HepG2 (cell line): ENCODE results near the gene LYST. TPM values are rescaled to one million over a fixed set of nuclear protein-coding genes. Genes with fewer than 3 reads are reported as not detected.

Experiments
- ATAC-seq: fragments of 200-7000 bp; cut with Tn5 transposase; 3 replicates; pipeline ENCODE4 v1.9.1; 2020; ENCODE audit warnings: mild to moderate bottlenecking, moderate library complexity
- BruUV-seq: library from RNA; stranded (reverse); fragments of 400-500 nt; replicated peaks from 2 replicates; lab custom pipeline; 2021; lab: Mats Ljungman, UMichigan
- CTCF ChIA-PET: fragments of 300-600 bp; formaldehyde crosslinking; extraction: SDS; loops from one replicate; lab custom pipeline; 2021; ENCODE audit warnings: low total read pairs, inconsistent platforms, low intra/inter-chr PET ratio; lab: Yijun Ruan, JAX
- POLR2A ChIA-PET: fragments of 350-600 bp; sonication (Branson Sonifier 250); formaldehyde crosslinking; loops from one replicate; lab custom pipeline; 2020; ENCODE audit warnings: antibody characterized with exemption, inconsistent platforms; lab: Yijun Ruan, JAX
- DNase-seq: peaks from one replicate; pipeline ENCODE4 v3.0.0-alpha.2; 2015; ENCODE audit warnings: low spot score
- FAIRE-seq: peaks from 3 replicates; lab custom pipeline; 2011; peaks lifted over from hg19 to GRCh38; lab: Jason Lieb, UNC
- H2AFZ ChIP-seq: one replicate; pipeline ENCODE4 v1.6.1; 2011; ENCODE audit warnings: low read length, inconsistent platforms
- H3K27ac ChIP-seq: fragments of 300-600 bp; 3 replicates; pipeline ENCODE4 v1.8.0; 2011; ENCODE audit warnings: mixed run types, mild to moderate bottlenecking, mixed read lengths, low read length, inconsistent platforms; ENCODE audit not compliant: insufficient read depth; ENCODE audit errors: extremely low read length
- H3K27me3 ChIP-seq, 2 experiments: fragments of 200-600 bp in 1 of 2; 2 replicates in 1 of 2; 3 replicates in 1 of 2; pipeline versions ENCODE4 v1.6.0 to v1.8.0; 2011; ENCODE audit warnings: low read length in 2 of 2, mild to moderate bottlenecking in 2 of 2, moderate library complexity in 2 of 2, inconsistent platforms in 1 of 2; ENCODE audit not compliant: insufficient read depth in 2 of 2, control insufficient read depth in 1 of 2
- H3K36me3 ChIP-seq, 2 experiments: fragments of 200-600 bp in 1 of 2; replicated peaks in 1 of 2; 2 replicates in 1 of 2; 3 replicates in 1 of 2; pipeline versions ENCODE4 v1.5.1 to v1.8.0; 2011; ENCODE audit warnings: low read length in 2 of 2, inconsistent platforms in 1 of 2; ENCODE audit not compliant: insufficient read depth in 2 of 2, control insufficient read depth in 1 of 2
- H3K4me1 ChIP-seq: 2 replicates; pipeline ENCODE4 v1.5.1; 2012; ENCODE audit warnings: low read length, inconsistent platforms; ENCODE audit not compliant: insufficient read depth
- H3K4me2 ChIP-seq: 2 replicates; pipeline ENCODE4 v1.6.0; 2011; ENCODE audit warnings: low read depth, low read length, inconsistent platforms
- H3K4me3 ChIP-seq, 3 experiments: fragments of 200-600 bp in 1 of 3; sonication (generic), shearing (Covaris generic) in 1 of 3; replicated peaks in 1 of 3; 2 replicates each; pipeline ENCODE4 v1.5.1; 2011 to 2016; ENCODE audit warnings: low read length in 3 of 3, inconsistent platforms in 2 of 3, low read depth in 2 of 3, mild to moderate bottlenecking in 2 of 3, control low read depth in 1 of 3, mixed read lengths in 1 of 3; ENCODE audit not compliant: insufficient read depth in 1 of 3
- H3K79me2 ChIP-seq: one replicate; pipeline ENCODE4 v1.6.1; 2011; ENCODE audit warnings: low read length, inconsistent platforms; ENCODE audit not compliant: insufficient read depth
- H3K9ac ChIP-seq: 2 replicates; pipeline ENCODE4 v1.6.0; 2011; ENCODE audit warnings: mild to moderate bottlenecking, low read depth, low read length, inconsistent platforms; ENCODE audit not compliant: insufficient read depth
- H3K9me3 ChIP-seq: 2 replicates; pipeline ENCODE4 v1.5.1; 2012; ENCODE audit warnings: mild to moderate bottlenecking, low read length
- H4K20me1 ChIP-seq: 2 replicates; pipeline ENCODE4 v1.6.0; 2011; ENCODE audit warnings: inconsistent platforms, mild to moderate bottlenecking, low read length, moderate library complexity; ENCODE audit not compliant: insufficient read depth
- DMTF1 ChIP-seq: sonication (generic); formaldehyde crosslinking; IDR thresholded peaks from 2 replicates; pipeline ENCODE4 v1.4.0; 2020; ENCODE audit warnings: mild to moderate bottlenecking, missing genetic modification reagents
- MAFK ChIP-seq, 2 experiments: IDR thresholded peaks in 1 of 2; conservative IDR thresholded peaks in 1 of 2; 2 replicates each; pipeline ENCODE4 v1.6.1; 2011; ENCODE audit warnings: improper control_type of control experiment in 2 of 2, low read length in 2 of 2
- RBM22 ChIP-seq: fragments of 200-400 bp; formaldehyde crosslinking; optimal IDR thresholded peaks from 2 replicates; pipeline ENCODE3; 2017; ENCODE audit warnings: mild to moderate bottlenecking, low read length, moderate library complexity
- ZNF615 ChIP-seq: sonication (generic); formaldehyde crosslinking; IDR thresholded peaks from 2 replicates; pipeline ENCODE4 v1.5.0; 2020; ENCODE audit warnings: mild to moderate bottlenecking, missing genetic modification reagents, borderline replicate concordance
- WGBS: methylation state at CpG from one replicate; pipeline ENCODE4 v1.1.6; 2017; ENCODE audit warnings: low lambda C conversion rate; 5-methylcytosine and 5-hydroxymethylcytosine counted together
- in situ Hi-C: cut with HindIII; loops from 2 replicates; pipeline ENCODE4 v1.10.0; 2017; ENCODE audit warnings: low pct_unique_long_range_greater_than_20kb; ENCODE audit not compliant: extremely low pct_ligation_motif_present
- intact Hi-C: fragments of 100-400 bp; cut with micrococcal nuclease; formaldehyde crosslinking; loops from one replicate; pipeline ENCODE4 v1.10.0; 2022; ENCODE audit not compliant: unreplicated experiment
- polyA plus RNA-seq, 8 experiments: library from polyadenylated mRNA; depleted of rRNA in 3 of 8; stranded (reverse) in 7 of 8; unstranded in 1 of 8; fragments of >200 nt; fragmentation: Illumina TruSeq in 4 of 8; extraction: Trizol in 4 of 8; gene quantifications; 2 replicates each; pipeline versions ENCODE4 v1.2.1 to v1.2.3, GENCODE V29; 2011 to 2016; ENCODE audit warnings: low read depth in 4 of 8, missing spikeins in 1 of 8, mixed read lengths in 1 of 8; ENCODE audit not compliant: insufficient read depth in 1 of 8
- total RNA-seq, 5 experiments: library from RNA; depleted of rRNA; stranded (reverse); fragments of >200 nt; fragmentation: Illumina TruSeq; extraction: Trizol; gene quantifications; 2 replicates each; pipeline ENCODE4 v1.2.3, GENCODE V29; 2016; ENCODE audit warnings: low read depth in 1 of 5
- TF ChIP-seq, protein P1 (sequence below): sonication (generic); formaldehyde crosslinking; IDR thresholded peaks from one replicate; pipeline ENCODE4 v1.5.1; 2020; ENCODE audit warnings: mild to moderate bottlenecking, missing genetic modification reagents; ENCODE audit errors: not compliant biosample characterization

Gene LYST
- total and polyA plus RNA-seq, 2 of the 13 experiments (the other 11 are each of a cell fraction or from before 2014, with no cell fraction given), result 0.91 to 2.5 TPM

DNA sequence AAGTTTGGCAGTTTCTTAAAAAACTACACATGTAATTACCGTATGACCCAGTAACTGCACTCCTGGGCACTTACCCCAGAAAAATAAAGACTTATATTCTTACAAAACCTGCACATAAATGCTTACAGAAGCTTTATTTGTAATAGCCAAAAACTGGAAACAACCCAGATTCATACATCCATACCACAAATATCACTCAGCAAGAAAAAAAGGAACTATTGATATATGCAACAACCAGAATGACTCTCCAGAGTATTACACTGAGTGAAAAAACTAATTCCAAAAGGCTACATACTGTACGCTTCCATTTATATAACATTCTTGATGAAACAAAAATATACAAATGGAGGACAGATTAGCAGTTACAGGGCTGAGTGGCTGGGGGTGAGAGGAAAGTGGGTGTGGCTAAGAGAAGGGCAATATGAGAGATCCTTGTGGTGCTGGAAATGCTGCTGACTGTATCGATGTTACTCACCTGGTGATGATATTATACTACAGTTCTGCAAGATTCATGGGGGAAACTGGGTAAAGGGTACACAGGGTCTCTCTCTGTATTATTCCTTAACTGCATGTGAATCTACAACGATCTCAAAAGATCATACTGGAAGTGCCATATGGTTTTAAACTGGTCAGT is 121.1 kb downstream of the LYST start:
- DNase-seq (no peak), ATAC-seq (no peak), FAIRE-seq (no peak)
- Histone ChIP-seq H3K27me3 (no peaks in the 10 kb centered on the region), H3K9me3 (no peaks in the 10 kb centered on the region), H3K36me3 (no peaks in the 10 kb centered on the region), H3K9ac (no peak overlapping the region), H3K27ac (no peak overlapping the region), H3K4me2 (no peak overlapping the region), H3K4me1 (peaks cover 8% of the 10 kb centered on the region; the same call in 1 of the 2 replicates), H3K4me3 (no peak overlapping the region), H3K79me2 (no peaks in the 10 kb centered on the region), H4K20me1 (no peaks in the 10 kb centered on the region), H2AFZ (no peak overlapping the region)
- BruUV-seq, result no TSS peak
- ChIA-PET POLR2A (no interaction called here), CTCF (no interaction called here)
- in situ Hi-C loops, result no loop called here
- TF ChIP-seq MAFK (conservative IDR thresholded peaks at IDR 0.05 in 1 of 2, IDR thresholded peaks at IDR 0.05 in 1 of 2; ENCODE audit: low read length in 2 of 2) (0 out of 4 replicates have a peak, but pooled peaks of 1 of the 2 experiments have one; percentile 3), DMTF1 (CRISPR knock-in tag) (no peak)
- 94% methylated on average over 4 of the region's 4 CpGs for WGBS
- intact Hi-C loops, result no loop called here

DNA sequence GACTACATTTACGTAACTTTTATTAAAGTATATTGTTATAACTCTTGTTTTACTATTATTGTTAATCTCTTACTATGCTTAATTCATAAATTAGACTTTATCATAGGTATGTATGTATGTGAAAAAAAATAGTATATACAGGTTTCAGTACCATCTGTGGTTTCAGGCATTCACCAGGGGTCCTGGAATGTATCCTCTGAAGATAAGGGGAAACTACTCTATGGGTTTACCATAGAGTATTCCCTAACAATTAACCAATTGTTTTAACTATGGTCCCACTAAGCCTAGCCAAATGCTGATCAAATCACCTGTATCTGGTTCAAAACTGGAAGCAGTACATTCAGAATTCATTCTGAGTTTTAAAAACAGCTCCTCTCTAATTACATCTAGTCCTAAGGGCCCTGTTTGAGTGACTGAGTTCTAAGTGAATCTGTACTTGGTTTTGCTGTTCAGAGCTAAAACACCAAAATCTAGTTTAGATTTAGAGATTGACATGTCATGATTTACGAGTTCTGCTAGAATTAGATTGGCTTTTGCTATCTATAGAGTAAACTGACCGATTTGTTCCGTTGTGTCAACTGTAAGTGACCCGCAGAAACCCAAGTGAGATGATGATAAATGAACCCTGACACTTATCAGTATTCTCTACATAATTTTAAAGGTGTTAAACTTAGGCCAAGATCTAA is 123.6 kb downstream of the LYST start:
- WGBS, result 91% methylated on average over 5 of the region's 5 CpGs
- no peak overlapping the region for H2AFZ ChIP-seq
- CTCF ChIA-PET, result no interaction called here
- FAIRE-seq (no peak), ATAC-seq (no peak), DNase-seq (no peak)
- H3K9me3 ChIP-seq, result no peaks in the 10 kb centered on the region
- H3K4me2 ChIP-seq, result no peak overlapping the region
- H3K79me2 ChIP-seq, result no peaks in the 10 kb centered on the region
- no peak overlapping the region for H3K27ac ChIP-seq
- H3K9ac ChIP-seq, result no peak overlapping the region
- H4K20me1 ChIP-seq, result no peaks in the 10 kb centered on the region
- H3K36me3 ChIP-seq, result no peaks in the 10 kb centered on the region
- no peak overlapping the region for H3K4me3 ChIP-seq
- no peaks in the 10 kb centered on the region for H3K27me3 ChIP-seq
- intact Hi-C loops (no loop called here), in situ Hi-C loops (no loop called here)
- POLR2A ChIA-PET, result no interaction called here
- no TSS peak for BruUV-seq
- H3K4me1 ChIP-seq, result peaks cover 13% of the 10 kb centered on the region
- TF ChIP-seq RBM22 (no peak), ZNF615 (no peak)
- TF ChIP-seq, protein P1, sequence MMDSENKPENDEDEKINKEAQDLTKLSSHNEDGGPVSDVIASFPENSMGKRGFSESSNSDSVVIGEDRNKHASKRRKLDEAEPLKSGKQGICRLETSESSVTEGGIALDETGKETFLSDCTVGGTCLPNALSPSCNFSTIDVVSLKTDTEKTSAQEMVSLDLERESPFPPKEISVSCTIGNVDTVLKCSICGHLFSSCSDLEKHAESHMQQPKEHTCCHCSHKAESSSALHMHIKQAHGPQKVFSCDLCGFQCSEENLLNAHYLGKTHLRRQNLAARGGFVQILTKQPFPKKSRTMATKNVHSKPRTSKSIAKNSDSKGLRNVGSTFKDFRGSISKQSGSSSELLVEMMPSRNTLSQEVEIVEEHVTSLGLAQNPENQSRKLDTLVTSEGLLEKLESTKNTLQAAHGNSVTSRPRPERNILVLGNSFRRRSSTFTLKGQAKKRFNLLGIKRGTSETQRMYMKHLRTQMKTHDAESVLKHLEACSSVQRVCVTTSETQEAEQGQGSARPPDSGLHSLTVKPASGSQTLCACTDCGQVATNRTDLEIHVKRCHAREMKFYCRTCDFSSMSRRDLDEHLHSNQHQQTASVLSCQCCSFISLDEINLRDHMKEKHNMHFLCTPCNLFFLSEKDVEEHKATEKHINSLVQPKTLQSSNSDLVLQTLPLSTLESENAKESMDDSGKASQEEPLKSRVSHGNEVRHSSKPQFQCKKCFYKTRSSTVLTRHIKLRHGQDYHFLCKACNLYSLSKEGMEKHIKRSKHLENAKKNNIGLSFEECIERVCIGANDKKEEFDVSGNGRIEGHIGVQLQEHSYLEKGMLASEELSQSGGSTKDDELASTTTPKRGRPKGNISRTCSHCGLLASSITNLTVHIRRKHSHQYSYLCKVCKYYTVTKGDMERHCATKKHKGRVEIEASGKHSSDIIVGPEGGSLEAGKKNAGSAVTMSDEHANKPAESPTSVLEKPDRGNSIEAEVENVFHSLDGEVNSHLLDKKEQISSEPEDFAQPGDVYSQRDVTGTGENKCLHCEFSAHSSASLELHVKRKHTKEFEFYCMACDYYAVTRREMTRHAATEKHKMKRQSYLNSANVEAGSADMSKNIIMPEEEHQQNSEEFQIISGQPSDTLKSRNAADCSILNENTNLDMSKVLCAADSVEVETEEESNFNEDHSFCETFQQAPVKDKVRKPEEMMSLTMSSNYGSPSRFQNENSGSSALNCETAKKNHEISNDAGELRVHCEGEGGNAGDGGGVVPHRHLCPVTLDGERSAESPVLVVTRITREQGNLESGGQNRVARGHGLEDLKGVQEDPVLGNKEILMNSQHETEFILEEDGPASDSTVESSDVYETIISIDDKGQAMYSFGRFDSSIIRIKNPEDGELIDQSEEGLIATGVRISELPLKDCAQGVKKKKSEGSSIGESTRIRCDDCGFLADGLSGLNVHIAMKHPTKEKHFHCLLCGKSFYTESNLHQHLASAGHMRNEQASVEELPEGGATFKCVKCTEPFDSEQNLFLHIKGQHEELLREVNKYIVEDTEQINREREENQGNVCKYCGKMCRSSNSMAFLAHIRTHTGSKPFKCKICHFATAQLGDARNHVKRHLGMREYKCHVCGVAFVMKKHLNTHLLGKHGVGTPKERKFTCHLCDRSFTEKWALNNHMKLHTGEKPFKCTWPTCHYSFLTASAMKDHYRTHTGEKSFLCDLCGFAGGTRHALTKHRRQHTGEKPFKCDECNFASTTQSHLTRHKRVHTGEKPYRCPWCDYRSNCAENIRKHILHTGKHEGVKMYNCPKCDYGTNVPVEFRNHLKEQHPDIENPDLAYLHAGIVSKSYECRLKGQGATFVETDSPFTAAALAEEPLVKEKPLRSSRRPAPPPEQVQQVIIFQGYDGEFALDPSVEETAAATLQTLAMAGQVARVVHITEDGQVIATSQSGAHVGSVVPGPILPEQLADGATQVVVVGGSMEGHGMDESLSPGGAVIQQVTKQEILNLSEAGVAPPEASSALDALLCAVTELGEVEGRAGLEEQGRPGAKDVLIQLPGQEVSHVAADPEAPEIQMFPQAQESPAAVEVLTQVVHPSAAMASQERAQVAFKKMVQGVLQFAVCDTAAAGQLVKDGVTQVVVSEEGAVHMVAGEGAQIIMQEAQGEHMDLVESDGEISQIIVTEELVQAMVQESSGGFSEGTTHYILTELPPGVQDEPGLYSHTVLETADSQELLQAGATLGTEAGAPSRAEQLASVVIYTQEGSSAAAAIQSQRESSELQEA (CRISPR knock-in tag), result no peak
